Cardiac muscle cell (in vitro differentiated cells and primary cell): ENCODE measurements around the gene HM13. TPM values are rescaled to one million over a fixed set of nuclear protein-coding genes. Genes with fewer than 3 reads are reported as not detected.
"Not testable (repeated sequence)": the region's sequence is repeated elsewhere in the genome, so short reads cannot be mapped to it uniquely, and the experiment has no call there.

Experiments used
- DNase-seq, 2 donors: peaks; one replicate each; pipeline versions ENCODE4 v3.0.0 to v3.0.0-alpha.2; 2010 to 2017; ENCODE audit warnings: low read depth in 1 of 2, low spot score in 1 of 2
- H3K27ac ChIP-seq: fragments of 200-600 bp; sonication (generic); 2 replicates; pipeline ENCODE4 v1.5.1; 2016
- H3K27me3 ChIP-seq: fragments of 200-600 bp; sonication (generic); 2 replicates; pipeline ENCODE4 v1.6.0; 2016; ENCODE audit warnings: control low read depth
- H3K36me3 ChIP-seq: fragments of 200-600 bp; sonication (generic); 2 replicates; pipeline ENCODE4 v1.5.1; 2016; ENCODE audit warnings: control low read depth
- H3K4me1 ChIP-seq: fragments of 200-600 bp; sonication (generic); 2 replicates; pipeline ENCODE4 v1.8.1; 2017; ENCODE audit warnings: low read depth, mild to moderate bottlenecking, mixed run types
- H3K4me3 ChIP-seq: fragments of 200-600 bp; sonication (generic); 2 replicates; pipeline ENCODE4 v1.5.1; 2016; ENCODE audit warnings: mild to moderate bottlenecking
- H3K9me3 ChIP-seq: fragments of 200-600 bp; sonication (generic); 2 replicates; pipeline ENCODE4 v1.5.1; 2017; ENCODE audit warnings: low read depth, mild to moderate bottlenecking, control low read depth
- CTCF ChIP-seq: IDR thresholded peaks from 2 replicates; pipeline ENCODE4 v1.5.1; 2012; ENCODE audit warnings: low read depth, mild to moderate bottlenecking, low read length
- polyA plus RNA-seq: library from polyadenylated mRNA; unstranded; fragments of >200 nt; fragmentation: Nextera tagmentation; extraction: Ambion mirVana; gene quantifications from 2 replicates; pipeline ENCODE4 v1.2.1, GENCODE V29; 2016
- total RNA-seq: library from RNA; depleted of rRNA; stranded (reverse); fragments of >200 nt; gene quantifications from 2 replicates; pipeline ENCODE4 v1.2.3, GENCODE V29; 2016

Gene HM13
- total and polyA plus RNA-seq, 2 experiments from 2014 or later = 49.8 to 170 TPM

GRCh38 chr20:31542201-31542842 is 28.1 kb downstream of the HM13 start:
- TF ChIP-seq CTCF = no peak
- Histone ChIP-seq H3K4me1 (no peaks in the 10 kb centered on the region), H3K4me3 (no peak overlapping the region), H3K27ac (no peak overlapping the region), H3K9me3 (no peaks in the 10 kb centered on the region), H3K27me3 (no peaks in the 10 kb centered on the region), H3K36me3 (peaks cover 17% of the 10 kb centered on the region)
- DNase-seq = no peak

GRCh38 chr20:31542963-31543362 is 28.7 kb downstream of the HM13 start:
- Histone ChIP-seq H3K27me3 (no peaks in the 10 kb centered on the region), H3K9me3 (no peaks in the 10 kb centered on the region), H3K27ac (no peak overlapping the region), H3K4me3 (no peak overlapping the region), H3K4me1 (peaks cover 2% of the 10 kb centered on the region), H3K36me3 (peaks cover 12% of the 10 kb centered on the region)
- no peak for TF ChIP-seq CTCF
- DNase-seq = no peak

- TF ChIP-seq CTCF = no peak
- peaks cover 5% of the 10 kb centered on the region for H3K36me3 ChIP-seq
- H3K27me3 ChIP-seq = no peaks in the 10 kb centered on the region
- DNase-seq = peak in 1 of 2 donors; percentile 92
- H3K4me1 ChIP-seq = peaks cover 6% of the 10 kb centered on the region
- H3K4me3 ChIP-seq = no peak overlapping the region
- H3K27ac ChIP-seq = no peak overlapping the region
- H3K9me3 ChIP-seq = no peaks in the 10 kb centered on the region
Observed at GRCh38 chr20:31543966-31544598, 29.8 kb downstream of the HM13 start.

- peaks cover 4% of the 10 kb centered on the region for H3K36me3 ChIP-seq
- TF ChIP-seq CTCF = no peak
Observed at GRCh38 chr20:31544600-31544999, 30.4 kb downstream of the HM13 start.

GRCh38 chr20:31545621-31546040 is 31.4 kb downstream of the HM13 start:
- not testable (repeated sequence) for H3K9me3 ChIP-seq, H3K27me3 ChIP-seq, H3K4me3 ChIP-seq, H3K27ac ChIP-seq, H3K4me1 ChIP-seq, DNase-seq
- H3K36me3 ChIP-seq = peaks cover 11% of the 10 kb centered on the region

More at GRCh38 chr20:31544600-31544999, 30.4 kb downstream of the HM13 start:
- DNase-seq = no peak
- Histone ChIP-seq H3K27ac (no peak overlapping the region), H3K4me1 (peaks cover 6% of the 10 kb centered on the region), H3K9me3 (no peaks in the 10 kb centered on the region), H3K27me3 (no peaks in the 10 kb centered on the region), H3K4me3 (no peak overlapping the region)

- H3K4me1 ChIP-seq = peaks cover 6% of the 10 kb centered on the region
- peaks cover 20% of the 10 kb centered on the region for H3K36me3 ChIP-seq
Observed at GRCh38 chr20:31547017-31547675, 32.9 kb downstream of the HM13 start.

More at GRCh38 chr20:31547017-31547675, 32.9 kb downstream of the HM13 start:
- peak; percentile 87 to 93 for DNase-seq
- Histone ChIP-seq H3K9me3 (no peaks in the 10 kb centered on the region), H3K4me3 (peak overlapping the region; percentile 49), H3K27ac (peak overlapping the region; percentile 96), H3K27me3 (no peaks in the 10 kb centered on the region)
- TF ChIP-seq CTCF = peak; percentile 14
